ENCODE results near the gene OR14C36. TPM values are rescaled to one million over a fixed set of nuclear protein-coding genes. Genes with fewer than 3 reads are reported as not detected.
"Not testable (repeated sequence)": the region's sequence is repeated elsewhere in the genome, so short reads cannot be mapped to it uniquely, and the experiment has no call there.

Gene OR14C36, protein sequence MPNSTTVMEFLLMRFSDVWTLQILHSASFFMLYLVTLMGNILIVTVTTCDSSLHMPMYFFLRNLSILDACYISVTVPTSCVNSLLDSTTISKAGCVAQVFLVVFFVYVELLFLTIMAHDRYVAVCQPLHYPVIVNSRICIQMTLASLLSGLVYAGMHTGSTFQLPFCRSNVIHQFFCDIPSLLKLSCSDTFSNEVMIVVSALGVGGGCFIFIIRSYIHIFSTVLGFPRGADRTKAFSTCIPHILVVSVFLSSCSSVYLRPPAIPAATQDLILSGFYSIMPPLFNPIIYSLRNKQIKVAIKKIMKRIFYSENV
- not detected for polyA plus RNA-seq (2013, experiment 1 of 2; ENCODE audit: insufficient read length)
- not detected for polyA plus RNA-seq (2013, experiment 2 of 2; ENCODE audit: insufficient read length)

DNA sequence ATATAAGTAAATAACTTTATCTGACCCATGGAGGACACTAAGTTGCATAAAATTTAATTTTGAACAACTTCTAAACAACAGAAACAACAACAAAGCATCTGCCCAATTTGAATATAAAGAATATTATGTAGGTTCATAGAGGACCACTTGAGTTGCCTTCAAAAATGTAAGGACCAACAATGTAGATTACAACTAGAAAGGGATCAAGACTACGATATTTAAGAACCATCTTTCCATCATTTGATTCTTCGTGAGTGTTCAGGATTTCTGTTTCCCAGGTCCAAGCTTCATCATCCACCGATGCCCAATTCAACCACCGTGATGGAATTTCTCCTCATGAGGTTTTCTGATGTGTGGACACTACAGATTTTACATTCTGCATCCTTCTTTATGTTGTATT, at the start of gene OR14C36:
Gene OR14C36, plus strand, starts transcription at position 301 of the 400 bp plus-strand sequence. Its CDS starts 0 bp downstream, at position 301.
- DNase-seq: no peak

DNA sequence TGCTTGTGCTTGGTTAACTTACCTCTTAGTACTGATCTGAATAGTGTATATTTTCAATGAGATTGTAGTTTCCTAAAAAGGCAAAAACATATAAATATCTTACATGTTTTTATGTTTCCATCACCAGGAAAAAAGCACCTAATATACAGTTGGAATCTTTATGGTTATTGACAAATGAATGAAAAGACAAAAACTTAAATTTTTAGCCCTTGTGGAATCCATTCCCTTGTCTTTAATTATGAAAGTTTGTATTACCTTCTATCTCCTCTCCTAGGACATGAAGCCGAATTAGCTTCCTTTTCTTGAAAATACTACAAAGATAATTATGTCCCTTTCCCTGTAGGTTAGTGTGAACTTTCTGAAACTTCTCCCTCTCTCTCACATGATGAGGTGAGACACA, 45.3 kb upstream of the OR14C36 start, which contains the start of gene OR2T12:
Gene OR2T12, minus strand, starts transcription at position 101 of the 400 bp plus-strand sequence. CDS start 7,846 bp downstream, outside the sequence.
- no peak for DNase-seq

DNA sequence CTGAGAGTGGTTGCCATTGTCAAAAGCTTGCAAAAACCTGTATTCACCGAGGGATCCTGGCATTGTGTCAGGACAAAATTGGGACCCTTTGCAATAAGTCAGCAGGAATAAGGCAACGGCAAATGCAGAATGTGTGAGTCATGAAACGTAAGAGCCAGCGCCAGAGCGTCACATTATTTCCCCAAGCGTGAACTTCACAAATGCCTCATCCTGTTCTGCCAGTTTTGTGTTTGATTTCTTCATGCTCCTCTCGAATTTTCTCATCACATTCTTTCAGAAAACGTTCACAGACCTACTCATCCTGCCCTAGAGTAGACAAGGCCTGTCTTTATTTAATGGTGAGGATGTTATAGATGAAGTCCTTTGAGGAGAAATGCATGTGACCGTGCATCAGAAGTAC, 42.9 kb upstream of the OR14C36 start:
- not testable (repeated sequence) for DNase-seq

DNA sequence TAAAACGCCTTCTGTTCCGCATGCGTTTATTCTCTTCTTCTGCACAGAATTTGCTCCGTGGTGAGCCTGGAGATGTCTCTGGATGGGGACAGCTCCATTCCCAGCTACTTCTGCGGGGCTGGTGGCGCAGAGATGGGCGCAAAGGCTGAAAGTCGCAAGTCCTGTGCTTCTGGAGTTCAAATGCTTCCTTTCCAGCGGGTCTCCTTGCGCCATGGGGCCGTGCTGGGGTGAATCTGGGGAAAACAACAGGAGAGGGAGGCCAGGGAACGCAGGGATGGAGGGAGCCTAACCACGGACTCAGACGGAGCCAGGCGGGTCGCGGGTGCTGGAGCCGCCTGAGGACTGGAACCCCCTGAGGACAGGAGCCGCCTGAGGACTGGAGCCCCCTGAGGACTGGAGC, 42.5 kb upstream of the OR14C36 start:
- DNase-seq: no peak

DNA sequence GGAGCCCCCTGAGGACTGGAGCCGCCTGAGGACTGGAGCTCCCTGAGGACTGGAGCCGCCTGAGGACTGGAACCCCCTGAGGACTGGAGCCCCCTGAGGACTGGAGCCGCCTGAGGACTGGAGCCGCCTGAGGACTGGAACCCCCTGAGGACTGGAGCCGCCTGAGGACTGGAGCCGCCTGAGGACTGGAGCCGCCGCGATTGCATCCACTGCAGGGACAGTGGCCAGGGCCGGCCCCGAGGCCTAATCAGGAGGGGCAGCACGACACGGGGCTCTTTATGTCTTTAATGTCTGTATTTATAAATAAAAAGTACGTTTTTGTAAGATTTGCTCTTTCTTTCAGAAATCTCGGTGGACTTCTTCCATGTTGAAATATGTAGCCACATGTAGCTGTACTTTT, 41.8 kb upstream of the OR14C36 start:
- not testable (repeated sequence) for DNase-seq

DNA sequence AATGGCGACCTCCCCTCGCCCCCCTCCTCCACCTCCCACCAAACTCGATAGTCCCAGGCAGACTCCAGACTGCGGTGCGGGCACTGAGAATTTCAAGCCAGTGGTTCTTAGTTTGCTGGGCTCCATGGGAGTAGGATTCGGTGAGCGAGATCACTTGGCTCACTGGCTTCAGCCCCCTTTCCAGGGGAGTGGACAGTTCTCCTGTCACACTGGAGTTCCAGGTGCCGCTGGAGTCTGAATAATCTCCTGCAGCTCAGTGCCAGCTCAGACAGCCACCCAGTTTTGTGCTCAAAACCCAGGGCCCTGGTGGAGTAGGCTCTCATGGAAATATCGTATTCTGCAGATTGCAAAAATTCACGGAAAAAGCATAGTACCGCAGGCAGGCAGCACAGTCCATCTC, 31.8 kb upstream of the OR14C36 start:
- no peak for DNase-seq

DNA sequence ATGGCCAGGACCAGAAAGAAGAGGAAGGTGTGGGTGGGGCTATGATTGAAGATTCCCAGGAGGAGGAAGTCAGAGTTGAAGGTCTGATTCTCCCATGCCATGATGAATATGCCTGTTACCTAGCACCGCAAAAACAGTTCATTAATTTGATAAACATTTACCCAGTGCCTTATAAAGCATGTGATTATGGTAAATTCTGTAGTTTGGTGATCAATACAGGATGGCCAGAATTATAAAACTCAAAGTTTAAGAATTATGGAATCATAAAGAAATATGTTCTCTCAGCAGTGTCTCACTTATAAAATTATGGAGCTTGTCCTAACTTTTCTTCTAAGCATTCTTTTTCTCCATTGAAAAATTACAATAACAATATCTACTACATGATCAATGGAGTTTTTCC, 24.1 kb upstream of the OR14C36 start, which contains the start of gene OR2M7:
Gene OR2M7, minus strand, starts transcription at position 101 of the 400 bp plus-strand sequence. Its CDS starts 0 bp downstream, at position 101.
- no peak for DNase-seq

DNA sequence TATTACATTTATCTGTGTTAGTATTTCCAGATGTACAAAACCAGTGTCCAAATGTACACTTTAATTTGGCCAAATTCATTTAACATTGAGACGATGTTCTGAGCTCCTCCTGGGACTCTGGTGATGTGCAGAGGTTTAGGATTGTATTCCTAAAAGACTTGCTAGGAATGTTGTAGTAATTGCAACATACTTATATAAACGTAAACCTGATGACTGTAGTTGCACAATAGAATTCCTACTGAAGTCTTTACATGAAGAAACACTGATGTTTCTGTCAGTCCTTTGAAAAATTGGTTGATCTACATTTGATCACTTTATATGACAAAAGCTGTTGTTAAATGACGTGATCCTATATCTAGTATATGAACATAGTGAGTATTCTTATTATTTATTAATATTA, 5.1 kb upstream of the OR14C36 start:
- DNase-seq: no peak

DNA sequence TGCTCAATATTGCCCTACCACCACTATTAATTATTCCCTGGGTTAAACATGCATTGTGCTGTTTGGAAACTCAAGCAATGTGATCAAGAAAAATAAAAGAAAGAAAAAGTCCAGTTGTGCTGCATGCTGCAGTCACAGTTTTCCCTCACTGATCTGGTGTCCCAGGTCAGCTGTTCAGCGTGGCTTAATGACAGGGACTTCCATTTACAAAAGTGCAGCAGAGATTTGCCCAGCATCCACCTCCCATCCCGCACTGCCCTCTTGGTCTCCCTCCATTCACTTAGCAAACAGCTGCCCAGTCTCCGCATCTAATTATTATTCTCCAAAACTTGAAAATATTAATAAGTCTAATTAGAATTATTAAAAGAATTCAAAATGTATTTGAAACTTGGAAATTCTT, 10.8 kb downstream of the OR14C36 start:
- DNase-seq: no peak

DNA sequence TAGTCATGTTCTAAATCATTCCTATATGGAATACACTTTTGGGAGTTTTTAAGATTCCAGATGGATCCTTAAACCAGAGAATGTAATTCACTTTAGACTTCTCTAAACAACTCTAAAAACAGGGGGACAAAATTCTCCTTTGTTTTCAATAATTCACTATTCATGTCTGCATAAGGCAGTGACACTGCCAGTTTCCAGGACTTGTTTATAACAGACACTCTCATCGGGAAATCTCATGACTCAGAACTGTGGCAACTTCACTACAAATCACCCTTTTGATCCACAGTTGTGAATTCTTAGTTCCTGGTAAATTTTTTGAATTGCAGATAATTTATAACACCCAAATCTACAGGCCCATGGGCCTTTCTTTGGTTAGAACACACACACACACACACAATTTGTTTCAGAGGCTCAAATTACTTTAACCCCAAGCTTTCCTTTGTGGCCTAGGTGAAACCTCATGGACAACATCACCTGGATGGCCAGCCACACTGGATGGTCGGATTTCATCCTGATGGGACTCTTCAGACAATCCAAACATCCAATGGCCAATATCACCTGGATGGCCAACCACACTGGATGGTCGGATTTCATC, 12.6 kb downstream of the OR14C36 start, which contains the start of gene OR2T4:
Gene OR2T4, plus strand, starts transcription at position 545 of the 595 bp plus-strand sequence. Its CDS starts 0 bp downstream, at position 545.
- DNase-seq: no peak

DNA sequence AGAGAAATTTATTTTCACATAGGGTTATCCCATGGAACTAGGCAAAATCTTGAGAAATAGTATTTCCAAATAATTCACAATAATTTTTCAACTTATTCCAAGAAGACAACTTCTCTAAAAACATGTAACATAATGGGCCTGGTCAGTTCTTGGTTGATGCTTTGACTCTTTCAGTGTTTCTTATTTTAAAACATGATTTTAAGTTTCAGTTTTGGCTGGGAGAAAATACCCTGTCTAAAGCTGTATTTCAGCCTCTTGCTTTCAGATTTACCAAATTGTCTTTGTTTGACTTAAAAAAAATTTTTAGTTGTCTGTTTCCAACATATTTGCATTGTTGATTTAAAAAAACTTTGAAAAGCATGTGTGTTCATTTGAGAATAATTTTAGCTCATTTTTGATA, 18.0 kb downstream of the OR14C36 start:
- DNase-seq: no peak

DNA sequence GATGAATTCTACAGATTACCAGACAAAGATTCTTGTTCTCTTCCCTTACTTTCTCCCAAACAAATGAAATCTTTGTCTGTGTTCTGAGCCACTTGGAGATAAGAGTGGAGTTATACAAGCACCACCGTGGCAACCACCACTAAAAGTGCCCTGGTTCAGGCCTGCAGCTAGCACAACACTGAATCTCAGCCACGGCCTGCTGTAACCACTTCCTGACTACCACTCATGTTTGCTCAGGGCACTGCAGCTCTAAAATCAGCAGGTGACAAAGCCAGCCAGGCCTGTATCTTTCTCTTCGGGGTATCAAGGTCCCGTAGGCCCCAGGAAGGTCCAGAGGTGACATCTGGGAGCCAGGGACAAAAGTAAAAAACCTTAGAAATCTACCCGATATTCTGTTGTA, 23.8 kb downstream of the OR14C36 start:
- DNase-seq: no peak

DNA sequence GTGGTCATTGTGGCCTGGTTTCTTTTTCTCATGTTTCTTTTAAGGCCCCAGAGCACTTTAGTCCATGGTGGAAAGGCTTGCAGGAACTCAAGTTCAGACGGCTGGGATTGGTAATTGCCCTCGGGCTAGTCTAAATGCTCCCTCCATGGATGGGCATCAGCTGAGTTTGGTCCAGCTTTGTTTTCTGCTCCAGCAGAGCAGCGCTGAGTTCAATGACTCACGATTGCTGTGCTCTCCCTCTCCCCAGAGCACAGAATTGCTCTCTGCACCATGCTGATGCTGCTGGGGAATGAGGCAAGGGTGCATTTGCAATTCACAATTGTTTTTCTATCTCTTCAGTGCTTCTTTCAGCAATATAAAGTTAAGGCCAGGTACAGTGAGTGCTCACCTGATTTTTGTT, 25.2 kb downstream of the OR14C36 start:
- no peak for DNase-seq

DNA sequence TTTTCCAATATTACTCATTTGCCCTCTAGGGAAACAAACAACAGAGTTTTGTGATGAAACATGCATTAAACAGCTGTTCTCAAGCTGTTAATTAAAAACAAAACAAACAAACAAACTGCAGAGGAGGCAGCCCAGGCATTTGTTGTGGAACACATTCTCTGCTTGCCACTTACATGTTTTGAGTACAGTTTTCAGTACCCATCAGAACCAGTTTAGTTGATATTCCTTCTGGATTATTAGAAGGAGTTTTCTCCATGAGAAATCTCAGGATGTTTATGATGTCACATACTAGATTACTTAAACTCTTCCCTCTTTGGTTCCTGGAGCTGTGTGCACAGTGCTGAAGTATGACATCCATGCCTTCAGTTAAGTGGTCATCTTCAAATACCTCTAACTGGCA, 26.9 kb downstream of the OR14C36 start, which contains the start of gene OR2T6:
Gene OR2T6, plus strand, starts transcription at position 301 of the 400 bp plus-strand sequence. CDS start 11,863 bp downstream, outside the sequence.
- no peak for DNase-seq

DNA sequence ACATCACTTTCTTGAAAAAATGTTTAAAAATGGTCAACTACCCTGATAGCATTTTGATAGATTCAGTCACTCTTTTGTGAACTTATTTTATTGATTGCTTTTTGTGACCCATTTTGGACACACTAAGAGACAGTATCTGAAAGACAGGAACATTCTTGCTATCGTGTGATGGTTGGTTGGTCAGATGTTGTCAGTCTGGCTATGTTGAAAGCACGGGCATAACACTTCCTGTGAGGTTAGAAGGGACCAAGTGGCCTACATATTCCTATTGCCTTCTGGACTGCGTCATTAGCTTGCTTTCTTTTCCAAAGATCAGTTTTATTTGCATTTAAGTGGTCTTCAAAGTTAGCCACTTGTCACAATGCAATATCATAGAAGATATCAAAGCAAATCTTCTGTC, 28.3 kb downstream of the OR14C36 start:
- DNase-seq: no peak

DNA sequence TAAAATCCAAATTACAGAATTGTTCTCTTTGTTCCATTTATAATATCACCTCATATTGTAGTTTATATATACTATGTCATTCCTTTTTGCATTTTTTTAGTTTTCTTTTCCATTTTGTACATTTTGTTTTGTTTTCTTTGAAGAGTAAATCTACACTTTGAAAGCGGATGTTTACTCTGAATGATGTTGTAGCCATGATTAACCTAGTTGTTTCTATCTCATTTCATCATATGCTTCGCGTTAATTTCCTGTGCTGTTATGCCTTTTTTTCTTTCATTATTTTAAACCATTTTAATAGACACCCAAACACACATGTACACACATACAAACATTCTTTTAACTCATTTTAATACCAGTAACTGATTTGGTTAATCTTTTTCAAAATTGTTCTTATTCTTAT, 32.3 kb downstream of the OR14C36 start:
- no peak for DNase-seq

DNA sequence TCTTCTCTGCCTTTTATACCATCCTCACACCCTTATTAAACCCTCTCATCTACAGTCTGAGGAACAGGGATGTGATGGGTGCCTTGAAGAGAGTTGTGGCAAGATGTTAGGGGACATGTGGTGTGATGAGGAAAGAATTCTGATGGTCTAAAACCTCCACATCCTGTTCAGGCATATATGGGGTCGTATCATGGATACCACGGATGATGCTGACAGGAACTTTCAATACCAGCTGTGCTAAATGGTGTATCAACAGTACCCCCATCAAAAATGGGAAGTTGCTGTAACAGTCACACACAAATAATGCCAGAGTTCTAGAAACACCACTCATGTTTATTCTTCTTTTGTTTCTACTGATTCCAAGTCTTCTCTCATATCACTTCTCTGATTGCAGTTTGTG, 39.9 kb downstream of the OR14C36 start:
- DNase-seq: no peak

DNA sequence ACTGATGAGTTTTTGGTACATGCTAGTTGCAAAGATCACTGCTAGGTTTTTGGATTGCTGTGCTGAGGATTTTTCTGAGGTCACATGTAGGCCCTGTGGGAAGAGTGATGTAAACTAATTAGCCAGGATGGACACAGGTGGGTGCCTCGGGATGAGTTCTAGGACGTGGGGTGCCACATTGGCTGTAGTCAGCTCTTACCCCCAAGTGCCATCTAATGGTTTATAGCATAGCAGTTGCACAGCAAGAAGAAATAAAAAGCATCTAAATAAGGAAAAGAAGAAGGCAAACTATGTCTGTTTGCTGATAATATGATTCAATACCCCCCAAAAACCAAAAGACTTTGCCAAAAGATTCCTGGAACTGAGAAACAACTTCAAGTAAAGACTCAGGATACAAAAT, 44.5 kb downstream of the OR14C36 start:
- no peak for DNase-seq
